IPS-20b (cell line): ENCODE measurements around the gene TSEN34.
"Not testable (repeated sequence)": the region's sequence is repeated elsewhere in the genome, so short reads cannot be mapped to it uniquely, and the experiment has no call there.

Experiments
- H3K27ac ChIP-seq: one replicate; pipeline ENCODE4 v1.5.1; 2013; ENCODE audit warnings: low read length
- H3K27me3 ChIP-seq: 2 replicates; pipeline ENCODE4 v1.6.1; 2013; ENCODE audit warnings: mild to moderate bottlenecking, low read length, inconsistent platforms; ENCODE audit not compliant: insufficient read depth
- H3K36me3 ChIP-seq: 2 replicates; pipeline ENCODE4 v1.6.1; 2013; ENCODE audit warnings: low read depth, mild to moderate bottlenecking, inconsistent platforms, low read length, moderate library complexity; ENCODE audit not compliant: insufficient read depth
- H3K4me1 ChIP-seq: 2 replicates; pipeline ENCODE4 v1.6.1; 2013; ENCODE audit warnings: mild to moderate bottlenecking, control low read depth, inconsistent platforms, low read length, moderate library complexity; ENCODE audit not compliant: insufficient read depth
- H3K4me3 ChIP-seq: 2 replicates; pipeline ENCODE4 v1.5.1; 2013; ENCODE audit warnings: mild to moderate bottlenecking, low read length, inconsistent platforms
- H3K9ac ChIP-seq: 2 replicates; pipeline ENCODE4 v1.6.1; 2013; ENCODE audit warnings: low read depth, mild to moderate bottlenecking, inconsistent platforms, low read length, moderate library complexity
- H3K9me3 ChIP-seq: 2 replicates; pipeline ENCODE4 v1.6.1; 2013; ENCODE audit warnings: mild to moderate bottlenecking, low read depth, low read length, inconsistent platforms; ENCODE audit not compliant: insufficient read depth

TSEN34 gene

GRCh38 chr19:54178581-54179261 is 12.4 kb upstream of the TSEN34 start:
- no peak overlapping the region for H3K4me3 ChIP-seq
- no peak overlapping the region for H3K27ac ChIP-seq
- H3K4me1 ChIP-seq = no peaks in the 10 kb centered on the region
- H3K36me3 ChIP-seq = peaks cover 35% of the 10 kb centered on the region
- H3K27me3 ChIP-seq = no peaks in the 10 kb centered on the region
- H3K9me3 ChIP-seq = no peaks in the 10 kb centered on the region
- H3K9ac ChIP-seq = no peak overlapping the region

- Histone ChIP-seq H3K36me3 (peaks cover 35% of the 10 kb centered on the region), H3K27ac (no peak overlapping the region), H3K4me1 (no peaks in the 10 kb centered on the region), H3K9me3 (no peaks in the 10 kb centered on the region), H3K27me3 (no peaks in the 10 kb centered on the region), H3K4me3 (no peak overlapping the region), H3K9ac (no peak overlapping the region)
Measured at GRCh38 chr19:54179262-54179852, 11.8 kb upstream of the TSEN34 start.

- peaks cover 35% of the 10 kb centered on the region for H3K36me3 ChIP-seq
- H3K27ac ChIP-seq = no peak overlapping the region
- no peak overlapping the region for H3K4me3 ChIP-seq
- no peaks in the 10 kb centered on the region for H3K27me3 ChIP-seq
- no peak overlapping the region for H3K9ac ChIP-seq
- no peaks in the 10 kb centered on the region for H3K4me1 ChIP-seq
- H3K9me3 ChIP-seq = no peaks in the 10 kb centered on the region
Measured at GRCh38 chr19:54179921-54180461, 11.1 kb upstream of the TSEN34 start.

- Histone ChIP-seq H3K27ac (no peak overlapping the region), H3K4me3 (no peak overlapping the region), H3K9ac (no peak overlapping the region), H3K4me1 (no peaks in the 10 kb centered on the region), H3K36me3 (peaks cover 40% of the 10 kb centered on the region), H3K27me3 (no peaks in the 10 kb centered on the region), H3K9me3 (no peaks in the 10 kb centered on the region)
Measured at GRCh38 chr19:54180691-54181091, 10.4 kb upstream of the TSEN34 start.

GRCh38 chr19:54181894-54182293 is 9.2 kb upstream of the TSEN34 start:
- H3K9ac ChIP-seq, H3K4me3 ChIP-seq, H3K27ac ChIP-seq, H3K9me3 ChIP-seq, H3K27me3 ChIP-seq, H3K4me1 ChIP-seq: not testable (repeated sequence)
- H3K36me3 ChIP-seq = peaks cover 41% of the 10 kb centered on the region

- no peaks in the 10 kb centered on the region; the same call in 1 of the 2 replicates for H3K4me1 ChIP-seq
- H3K9ac ChIP-seq = no peak overlapping the region
- no peak overlapping the region for H3K27ac ChIP-seq
- H3K4me3 ChIP-seq = no peak overlapping the region
- H3K9me3 ChIP-seq = no peaks in the 10 kb centered on the region
- H3K27me3 ChIP-seq = no peaks in the 10 kb centered on the region
- H3K36me3 ChIP-seq = peaks cover 42% of the 10 kb centered on the region
Measured at GRCh38 chr19:54183431-54183830, 7.7 kb upstream of the TSEN34 start.

GRCh38 chr19:54186351-54186750 is 4.8 kb upstream of the TSEN34 start:
- Histone ChIP-seq H3K9me3 (no peaks in the 10 kb centered on the region), H3K27me3 (no peaks in the 10 kb centered on the region), H3K4me3 (no peak overlapping the region), H3K9ac (no peak overlapping the region), H3K4me1 (no peaks in the 10 kb centered on the region; the same call in 1 of the 2 replicates), H3K27ac (no peak overlapping the region), H3K36me3 (peaks cover 31% of the 10 kb centered on the region)

GRCh38 chr19:54186934-54187381 is 4.2 kb upstream of the TSEN34 start:
- no peak overlapping the region for H3K27ac ChIP-seq
- H3K9ac ChIP-seq = no peak overlapping the region
- peaks cover 1% of the 10 kb centered on the region; the same call in 1 of the 2 replicates for H3K4me1 ChIP-seq
- no peaks in the 10 kb centered on the region for H3K9me3 ChIP-seq
- H3K4me3 ChIP-seq = no peak overlapping the region
- H3K27me3 ChIP-seq = no peaks in the 10 kb centered on the region
- peaks cover 31% of the 10 kb centered on the region for H3K36me3 ChIP-seq

- H3K9me3 ChIP-seq = no peaks in the 10 kb centered on the region
- H3K9ac ChIP-seq = peak overlapping the region; percentile 93; the same call in 1 of the 2 replicates
- H3K4me3 ChIP-seq = peak overlapping the region; percentile 87
- H3K4me1 ChIP-seq = peaks cover 4% of the 10 kb centered on the region; the same call in 1 of the 2 replicates
- H3K27me3 ChIP-seq = no peaks in the 10 kb centered on the region
- no peak overlapping the region for H3K27ac ChIP-seq
- H3K36me3 ChIP-seq = peaks cover 26% of the 10 kb centered on the region
Measured at GRCh38 chr19:54188215-54188871, 2.8 kb upstream of the TSEN34 start.

- H3K36me3 ChIP-seq = peaks cover 29% of the 10 kb centered on the region
- peak within 1 kb of the TSS; percentile 75 for H3K27ac ChIP-seq
- H3K9ac ChIP-seq = peak within 1 kb of the TSS; percentile 93
- no peaks in the 10 kb centered on the region for H3K27me3 ChIP-seq
- H3K4me1 ChIP-seq = peaks cover 4% of the 10 kb centered on the region; the same call in 1 of the 2 replicates
- H3K9me3 ChIP-seq = no peaks in the 10 kb centered on the region
- peak within 1 kb of the TSS; percentile 87 for H3K4me3 ChIP-seq
Measured at GRCh38 chr19:54189145-54189734, 1.9 kb upstream of the TSEN34 start, which contains the start of gene MBOAT7. Gene MBOAT7, minus strand, starts transcription at chr19:54189580. Its CDS starts 1,072 bp downstream, at chr19:54188508.

GRCh38 chr19:54189735-54190502 is 1.2 kb upstream of the TSEN34 start:
- Histone ChIP-seq H3K36me3 (peaks cover 29% of the 10 kb centered on the region), H3K4me1 (peaks cover 4% of the 10 kb centered on the region; the same call in 1 of the 2 replicates), H3K4me3 (peak overlapping the region; percentile 87)

More at GRCh38 chr19:54189735-54190502, 1.2 kb upstream of the TSEN34 start:
- peak overlapping the region; percentile 75 for H3K27ac ChIP-seq
- H3K27me3 ChIP-seq = no peaks in the 10 kb centered on the region
- H3K9ac ChIP-seq = peak overlapping the region; percentile 93
- H3K9me3 ChIP-seq = no peaks in the 10 kb centered on the region
